Measurements from ENCODE around the gene BCL2L13. TPM values are rescaled to one million over a fixed set of nuclear protein-coding genes. Genes with fewer than 3 reads are reported as not detected.

The BCL2L13 gene
- total RNA-seq, 4 donors from 2014 or later: 56.6 to 71.3 (median 68.9) TPM

DNA sequence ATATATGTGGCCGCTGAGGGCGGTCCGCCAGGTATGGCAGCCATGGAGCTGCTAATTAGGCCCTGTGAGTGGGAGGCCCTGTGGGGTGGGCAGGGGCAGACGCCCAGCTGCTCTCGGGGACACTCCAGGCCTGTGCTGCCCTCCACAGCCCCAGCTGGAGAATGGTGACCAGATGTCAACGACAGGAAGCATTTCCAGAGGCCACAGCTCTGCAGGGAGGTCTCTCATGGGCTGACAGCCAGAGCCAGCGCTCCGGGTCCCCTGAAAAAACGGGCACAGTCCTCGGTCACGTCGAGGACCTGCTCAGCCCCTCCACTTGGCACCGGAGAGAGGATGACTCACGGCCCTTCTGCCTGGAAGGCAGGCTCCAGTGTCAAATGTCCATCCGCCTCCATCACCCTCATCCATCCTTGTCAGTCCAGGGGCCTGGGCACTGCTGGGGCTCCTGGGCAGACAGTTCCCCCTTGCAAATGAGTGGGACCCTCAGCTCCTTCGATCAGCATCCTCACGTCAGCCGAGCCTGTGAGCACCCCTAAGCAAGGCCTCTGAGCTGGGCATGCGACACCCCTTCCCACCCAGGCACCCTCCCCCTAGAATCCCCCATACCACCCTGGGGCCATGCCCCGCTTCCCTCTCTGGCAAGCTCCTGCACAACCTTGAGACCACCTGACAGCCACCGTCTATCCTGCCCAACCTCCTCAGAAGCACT, 133.8 kb downstream of the BCL2L13 start:
- DNase-seq (ENCODE audit: low spot score in 2 of 2): no peak
- TF ChIP-seq POLR2AphosphoS5 (IDR thresholded peaks at IDR 0.05) (no peak), POLR2A (IDR thresholded peaks at IDR 0.05) (no peak)
- 80% methylated on average over 11 of the region's 21 CpGs for WGBS
- Histone ChIP-seq H3K36me3 (no peaks in the 10 kb centered on the region), H3K27me3 (no peaks in the 10 kb centered on the region), H3K4me3 (peak overlapping the region; percentile 93), H3K4me1 (peaks cover 33% of the 10 kb centered on the region), H3K27ac (no peak overlapping the region), H3K9me3 (no peaks in the 10 kb centered on the region)

DNA sequence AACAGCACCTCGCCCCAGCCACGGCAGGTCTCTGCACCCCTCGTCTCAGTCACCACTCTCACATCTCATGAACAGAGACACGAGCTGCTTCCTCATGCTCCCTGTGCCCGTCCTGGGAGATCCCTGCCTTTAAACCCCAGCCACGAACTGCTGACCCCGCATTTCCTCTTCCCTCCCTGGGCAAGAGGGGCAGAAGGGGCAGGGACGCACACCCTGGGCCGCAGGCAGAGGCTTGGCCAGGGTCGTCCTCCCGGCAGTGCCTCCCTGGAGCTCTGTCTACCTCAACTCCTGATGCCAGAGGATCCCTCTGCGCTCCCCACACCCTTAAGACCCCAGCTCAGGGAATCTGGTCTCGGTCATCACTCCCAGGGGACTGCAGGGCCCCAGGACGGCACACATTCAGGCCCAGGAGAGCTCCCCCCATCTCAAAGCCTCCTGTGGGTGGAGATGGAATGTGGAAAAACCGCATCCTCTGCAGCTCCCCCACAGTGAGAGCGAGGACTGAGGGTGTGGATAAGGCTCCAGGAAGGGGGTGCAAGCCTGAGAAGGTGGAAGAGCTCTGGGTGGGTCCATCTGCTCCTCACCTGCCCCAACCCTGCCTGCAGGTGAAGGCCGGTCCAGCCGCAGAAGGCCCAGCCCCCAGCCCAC, 134.5 kb downstream of the BCL2L13 start:
- H3K4me1 ChIP-seq: peaks cover 33% of the 10 kb centered on the region
- H3K4me3 ChIP-seq: peak overlapping the region; percentile 93
- H3K9me3 ChIP-seq: no peaks in the 10 kb centered on the region
- H3K27ac ChIP-seq: no peak overlapping the region
- TF ChIP-seq POLR2A (IDR thresholded peaks at IDR 0.05): no peak
- TF ChIP-seq POLR2AphosphoS5 (IDR thresholded peaks at IDR 0.05): no peak
- TF ChIP-seq, protein P1, sequence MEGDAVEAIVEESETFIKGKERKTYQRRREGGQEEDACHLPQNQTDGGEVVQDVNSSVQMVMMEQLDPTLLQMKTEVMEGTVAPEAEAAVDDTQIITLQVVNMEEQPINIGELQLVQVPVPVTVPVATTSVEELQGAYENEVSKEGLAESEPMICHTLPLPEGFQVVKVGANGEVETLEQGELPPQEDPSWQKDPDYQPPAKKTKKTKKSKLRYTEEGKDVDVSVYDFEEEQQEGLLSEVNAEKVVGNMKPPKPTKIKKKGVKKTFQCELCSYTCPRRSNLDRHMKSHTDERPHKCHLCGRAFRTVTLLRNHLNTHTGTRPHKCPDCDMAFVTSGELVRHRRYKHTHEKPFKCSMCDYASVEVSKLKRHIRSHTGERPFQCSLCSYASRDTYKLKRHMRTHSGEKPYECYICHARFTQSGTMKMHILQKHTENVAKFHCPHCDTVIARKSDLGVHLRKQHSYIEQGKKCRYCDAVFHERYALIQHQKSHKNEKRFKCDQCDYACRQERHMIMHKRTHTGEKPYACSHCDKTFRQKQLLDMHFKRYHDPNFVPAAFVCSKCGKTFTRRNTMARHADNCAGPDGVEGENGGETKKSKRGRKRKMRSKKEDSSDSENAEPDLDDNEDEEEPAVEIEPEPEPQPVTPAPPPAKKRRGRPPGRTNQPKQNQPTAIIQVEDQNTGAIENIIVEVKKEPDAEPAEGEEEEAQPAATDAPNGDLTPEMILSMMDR (IDR thresholded peaks at IDR 0.05): no peak
- TF ChIP-seq EP300 (IDR thresholded peaks at IDR 0.05): no peak
- 58% methylated on average over 8 of the region's 18 CpGs for WGBS
- H3K27me3 ChIP-seq: no peaks in the 10 kb centered on the region
- DNase-seq (ENCODE audit: low spot score in 2 of 2): no peak
- H3K36me3 ChIP-seq: no peaks in the 10 kb centered on the region

DNA sequence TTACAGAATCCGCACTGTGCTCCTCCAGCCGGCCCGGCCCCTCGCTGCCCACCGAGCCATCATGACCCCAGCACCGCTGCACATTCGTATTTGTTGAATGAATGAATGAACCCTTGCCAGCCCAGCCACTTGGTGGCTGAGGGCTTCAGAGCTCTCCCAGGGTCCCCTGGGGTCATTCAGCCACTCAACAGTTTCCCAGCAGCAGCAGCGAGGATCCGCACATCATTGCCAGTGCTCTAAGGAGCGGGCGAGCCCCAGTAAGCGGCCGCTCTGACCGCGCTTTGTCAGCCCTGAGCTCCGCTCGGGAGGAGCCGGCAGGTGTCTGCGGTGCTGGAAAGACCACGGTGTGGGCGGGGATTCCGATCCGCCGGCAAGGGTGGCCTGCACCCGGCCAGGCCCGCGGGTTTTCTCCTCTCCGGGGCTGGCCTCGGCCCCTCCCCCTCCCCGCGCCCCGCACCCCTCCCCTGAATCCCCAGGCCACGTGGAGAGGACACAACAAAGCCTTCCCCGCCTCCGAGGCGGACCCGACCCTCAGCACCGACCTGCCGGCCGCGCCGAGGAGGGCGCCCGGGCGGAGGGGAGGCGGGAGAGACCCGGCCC, 135.1 kb downstream of the BCL2L13 start:
- peak overlapping the region; percentile 69 for H3K27ac ChIP-seq
- H3K4me3 ChIP-seq: peak overlapping the region; percentile 93
- H3K4me1 ChIP-seq: peaks cover 33% of the 10 kb centered on the region
- TF ChIP-seq POLR2AphosphoS5 (IDR thresholded peaks at IDR 0.05) (no peak), EP300 (IDR thresholded peaks at IDR 0.05) (no peak)
- TF ChIP-seq, protein P1 (IDR thresholded peaks at IDR 0.05): no peak
- no peaks in the 10 kb centered on the region for H3K36me3 ChIP-seq
- H3K27me3 ChIP-seq: no peaks in the 10 kb centered on the region
- 3% methylated on average over 7 of the region's 47 CpGs for WGBS
- no peak for DNase-seq (ENCODE audit: low spot score in 2 of 2)
- no peaks in the 10 kb centered on the region for H3K9me3 ChIP-seq

DNA sequence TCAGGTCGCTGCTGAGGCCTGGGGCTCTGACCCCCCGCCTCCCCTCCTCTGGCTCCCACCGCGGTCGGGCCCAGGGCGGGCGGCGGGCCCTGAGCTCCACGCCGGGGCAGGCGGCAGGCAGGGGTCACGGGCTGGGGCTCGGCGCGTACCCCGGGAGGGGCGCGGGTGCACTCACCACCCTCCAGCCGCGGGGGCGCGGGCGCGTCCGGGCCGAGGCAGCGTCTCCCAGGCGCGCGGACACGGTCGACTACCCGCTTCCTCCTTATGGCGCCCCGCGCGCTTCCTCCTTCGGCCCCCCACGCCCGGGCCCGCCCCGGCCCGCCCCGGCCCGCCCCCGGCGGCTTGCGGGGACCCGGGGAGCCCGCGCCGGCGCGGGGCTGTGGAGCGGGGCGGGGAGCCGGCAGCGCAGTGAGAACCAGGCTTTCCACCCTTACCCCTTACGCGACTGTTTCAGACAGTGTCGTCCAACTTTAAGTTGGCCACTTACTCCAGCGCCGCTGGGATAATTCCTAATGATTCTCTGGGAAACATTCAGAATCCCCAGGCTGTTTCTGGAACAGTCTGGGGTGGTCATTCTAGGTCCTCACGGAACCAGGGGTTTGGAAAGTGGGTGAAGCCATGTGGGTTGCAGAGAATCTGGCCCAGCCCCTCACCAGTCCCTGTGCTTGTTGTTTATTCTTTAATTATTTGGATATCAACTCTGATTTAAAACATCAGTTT, 135.8 kb downstream of the BCL2L13 start, which contains the start of gene BID:
BID (minus strand) TSS at position 264 of the 720 bp plus-strand sequence. CDS start 24,353 bp downstream, outside the sequence.
- 0% methylated on average over 5 of the region's 64 CpGs for WGBS
- Histone ChIP-seq H3K4me1 (peaks cover 33% of the 10 kb centered on the region), H3K36me3 (no peaks in the 10 kb centered on the region), H3K27ac (peak within 1 kb of the TSS; percentile 69), H3K9me3 (no peaks in the 10 kb centered on the region), H3K4me3 (peak within 1 kb of the TSS; percentile 93), H3K27me3 (no peaks in the 10 kb centered on the region)
- TF ChIP-seq EP300 (IDR thresholded peaks at IDR 0.05) (no peak), POLR2A (IDR thresholded peaks at IDR 0.05) (no peak), POLR2AphosphoS5 (IDR thresholded peaks at IDR 0.05) (no peak)
- TF ChIP-seq, protein P1 (IDR thresholded peaks at IDR 0.05): no peak
- DNase-seq (ENCODE audit: low spot score in 2 of 2): no peak

DNA sequence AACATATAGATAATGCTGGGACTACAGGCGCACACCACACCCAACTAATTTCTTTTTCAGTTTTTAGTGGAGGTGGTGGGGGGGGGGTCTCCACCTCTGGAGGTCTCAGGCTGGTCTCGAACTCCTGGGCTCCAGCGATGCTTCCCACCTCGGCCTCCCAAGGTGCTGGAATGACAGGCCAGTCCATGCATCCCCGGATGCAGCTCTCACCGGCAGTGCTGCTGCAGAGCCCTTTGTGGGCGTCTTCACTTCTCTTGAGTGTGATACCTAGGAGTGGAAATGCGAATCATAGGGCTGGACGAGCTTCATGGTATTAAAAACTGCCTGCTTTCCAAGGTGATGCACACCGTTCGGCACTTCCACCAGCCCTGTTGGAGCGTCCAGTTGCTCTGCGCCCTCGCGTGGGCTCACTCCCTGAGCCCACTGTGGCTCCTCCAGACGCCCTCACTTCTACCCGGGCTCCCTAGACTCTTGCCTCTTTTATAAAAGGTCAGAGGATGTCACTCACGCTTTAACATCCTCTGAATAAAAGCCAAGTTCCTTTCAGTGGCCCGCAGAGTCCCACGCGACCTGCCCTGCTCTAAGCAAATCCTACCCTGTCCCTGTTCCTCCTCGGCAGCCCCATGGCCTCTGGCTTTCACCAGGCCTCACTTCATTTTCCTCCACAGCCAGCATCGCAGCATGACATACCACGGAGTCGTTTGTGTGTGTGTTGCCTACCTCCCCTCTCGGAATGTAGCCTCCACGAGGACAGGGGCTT, 136.5 kb downstream of the BCL2L13 start:
- WGBS: 83% methylated on average over 27 of the region's 27 CpGs
- Histone ChIP-seq H3K36me3 (no peaks in the 10 kb centered on the region), H3K4me3 (peak overlapping the region; percentile 93), H3K27ac (no peak overlapping the region), H3K27me3 (no peaks in the 10 kb centered on the region), H3K4me1 (peaks cover 33% of the 10 kb centered on the region), H3K9me3 (no peaks in the 10 kb centered on the region)
- DNase-seq (ENCODE audit: low spot score in 2 of 2): no peak
- TF ChIP-seq POLR2A (IDR thresholded peaks at IDR 0.05) (no peak), POLR2AphosphoS5 (IDR thresholded peaks at IDR 0.05) (no peak), EP300 (IDR thresholded peaks at IDR 0.05) (no peak)
- TF ChIP-seq, protein P1 (IDR thresholded peaks at IDR 0.05): no peak
